HepG2 (cell line): ENCODE data around the gene CRMP1.

Experiments
- BCL3 ChIP-seq: sonication (generic); formaldehyde crosslinking; IDR thresholded peaks from 2 replicates; pipeline ENCODE4 v1.5.1; 2020; ENCODE audit warnings: mild to moderate bottlenecking, missing genetic modification reagents, moderate library complexity
- CBX2 ChIP-seq, 2 experiments: fragments of 200-600 bp in 1 of 2; sonication (generic); formaldehyde crosslinking in 1 of 2; IDR thresholded peaks; 2 replicates each; pipeline versions ENCODE4 v1.7.0 to v1.8.1; 2018 to 2022; ENCODE audit warnings: low read depth in 2 of 2, low read length in 1 of 2, mild to moderate bottlenecking in 1 of 2, missing genetic modification reagents in 1 of 2
- CTCF ChIP-seq: sonication (generic); formaldehyde crosslinking; IDR thresholded peaks from 2 replicates; pipeline ENCODE4 v1.5.0; 2020; ENCODE audit warnings: mild to moderate bottlenecking, missing genetic modification reagents, moderate library complexity
- HCFC1 ChIP-seq: fragments of 150-350 bp; IDR thresholded peaks from 2 replicates; pipeline ENCODE4 v1.6.1; 2014; ENCODE audit warnings: low read depth, low read length
- NAIF1 ChIP-seq: sonication (generic); formaldehyde crosslinking; IDR thresholded peaks from 2 replicates; pipeline ENCODE4 v1.5.0; 2020; ENCODE audit warnings: mild to moderate bottlenecking, missing genetic modification reagents, borderline replicate concordance
- POLR2A ChIP-seq, 2 experiments: IDR thresholded peaks; 2 replicates each; pipeline ENCODE4 v1.6.1; 2011; ENCODE audit warnings: low read depth in 2 of 2, low read length in 2 of 2, mild to moderate bottlenecking in 1 of 2, moderate library complexity in 1 of 2; ENCODE audit not compliant: insufficient read depth in 1 of 2
- POLR2AphosphoS5 ChIP-seq: IDR thresholded peaks from 2 replicates; pipeline ENCODE4 v1.6.1; 2012; ENCODE audit warnings: low read depth, low read length
- SSRP1 ChIP-seq: IDR thresholded peaks from 2 replicates; pipeline ENCODE4 v1.6.1; 2016; ENCODE audit warnings: control low read depth
- TBP ChIP-seq: sonication (generic); formaldehyde crosslinking; IDR thresholded peaks from 2 replicates; pipeline ENCODE4 v1.5.0; 2020; ENCODE audit warnings: missing genetic modification reagents
- TCF7L2 ChIP-seq: IDR thresholded peaks from 2 replicates; pipeline ENCODE4 v1.6.1; 2011; ENCODE audit warnings: mild to moderate bottlenecking, low read depth, low read length, moderate library complexity
- ZNF639 ChIP-seq: conservative IDR thresholded peaks from 2 replicates; pipeline ENCODE4 v1.6.1; 2018; ENCODE audit warnings: missing genetic modification reagents
- ZNF776 ChIP-seq: sonication (generic); formaldehyde crosslinking; IDR thresholded peaks from 2 replicates; pipeline ENCODE4 v1.4.0; 2020; ENCODE audit warnings: mild to moderate bottlenecking, missing genetic modification reagents
- TF ChIP-seq, protein P1 (sequence below), 2 experiments: sonication (generic) in 1 of 2; formaldehyde crosslinking in 1 of 2; IDR thresholded peaks; 2 replicates each; pipeline versions ENCODE4 v1.5.1 to v1.6.1; 2011 to 2020; ENCODE audit warnings: borderline replicate concordance in 1 of 2, low read depth in 1 of 2, low read length in 1 of 2, mild to moderate bottlenecking in 1 of 2, missing genetic modification reagents in 1 of 2, moderate library complexity in 1 of 2

DNA sequence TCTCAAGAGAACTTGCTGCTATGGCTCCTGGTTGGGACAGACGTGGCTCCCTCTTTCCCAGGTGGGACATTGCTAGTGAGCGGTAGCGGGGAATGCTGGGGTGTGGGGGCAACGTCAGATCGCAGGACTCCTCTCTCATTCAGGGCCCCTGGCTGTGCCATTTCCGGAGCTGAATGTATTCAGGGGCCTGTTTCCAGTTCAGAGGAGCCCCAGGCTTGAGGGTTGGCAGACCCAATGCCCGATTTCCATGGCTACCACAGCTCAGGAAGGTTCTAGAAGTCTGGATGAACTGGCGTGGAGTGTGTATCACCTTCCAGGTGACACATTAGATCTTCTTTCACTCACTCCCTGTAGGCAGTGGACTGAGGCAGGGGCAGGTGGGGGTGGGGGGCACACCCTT lies 26.2 kb upstream of the CRMP1 start:
- TF ChIP-seq, protein P1, sequence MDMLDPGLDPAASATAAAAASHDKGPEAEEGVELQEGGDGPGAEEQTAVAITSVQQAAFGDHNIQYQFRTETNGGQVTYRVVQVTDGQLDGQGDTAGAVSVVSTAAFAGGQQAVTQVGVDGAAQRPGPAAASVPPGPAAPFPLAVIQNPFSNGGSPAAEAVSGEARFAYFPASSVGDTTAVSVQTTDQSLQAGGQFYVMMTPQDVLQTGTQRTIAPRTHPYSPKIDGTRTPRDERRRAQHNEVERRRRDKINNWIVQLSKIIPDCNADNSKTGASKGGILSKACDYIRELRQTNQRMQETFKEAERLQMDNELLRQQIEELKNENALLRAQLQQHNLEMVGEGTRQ (IDR thresholded peaks at IDR 0.05; ENCODE audit: low read depth, low read length) = no peak
- TF ChIP-seq, protein P1 (CRISPR knock-in tag; IDR thresholded peaks at IDR 0.05; ENCODE audit: borderline replicate concordance) = no peak
- TF ChIP-seq CBX2 (IDR thresholded peaks at IDR 0.05; ENCODE audit: low read depth, low read length) (no peak), CBX2 (CRISPR knock-in tag; IDR thresholded peaks at IDR 0.05; ENCODE audit: low read depth) (no peak), CTCF (no peak), TBP (no peak), BCL3 (no peak), POLR2AphosphoS5 (no peak), POLR2A (IDR thresholded peaks at IDR 0.05; ENCODE audit: insufficient read depth in 1 of 2, low read depth in 2 of 2, low read length in 2 of 2) (no peak), HCFC1 (no peak), SSRP1 (CRISPR knock-in tag) (no peak), ZNF639 (CRISPR knock-in tag) (no peak), TCF7L2 (no peak), NAIF1 (CRISPR knock-in tag) (no peak), ZNF776 (CRISPR knock-in tag) (no peak)
